Endodermal cell (in vitro differentiated cells): ENCODE results near the gene IL1RAPL2. TPM values are rescaled to one million over a fixed set of nuclear protein-coding genes. Genes with fewer than 3 reads are reported as not detected.
A peak's percentile ranks its signal among the peaks of the same experiment; 100 is the strongest.

Experiments
- DNase-seq: peaks from one replicate; pipeline ENCODE4 v3.0.0-alpha.2; 2017
- H3K27ac ChIP-seq: 2 replicates; pipeline ENCODE4 v1.5.1; 2013; ENCODE audit warnings: mild to moderate bottlenecking, low read depth, low read length, moderate library complexity
- H3K27me3 ChIP-seq: 2 replicates; pipeline ENCODE4 v1.6.1; 2013; ENCODE audit warnings: mild to moderate bottlenecking, low read length, moderate library complexity; ENCODE audit not compliant: insufficient read depth, control insufficient read depth, poor library complexity, severe bottlenecking
- H3K36me3 ChIP-seq: 2 replicates; pipeline ENCODE4 v1.7.0; 2013; ENCODE audit warnings: mild to moderate bottlenecking, low read length, moderate library complexity; ENCODE audit not compliant: control insufficient read depth, insufficient read depth
- H3K4me1 ChIP-seq: one replicate; pipeline ENCODE4 v1.7.0; 2013; ENCODE audit warnings: low read length; ENCODE audit not compliant: control insufficient read depth, insufficient read depth
- H3K4me3 ChIP-seq: 2 replicates; pipeline ENCODE4 v1.5.1; 2013; ENCODE audit warnings: mild to moderate bottlenecking, low read length, moderate library complexity
- H3K9ac ChIP-seq: 2 replicates; pipeline ENCODE4 v1.6.1; 2013; ENCODE audit warnings: mild to moderate bottlenecking, low read length, moderate library complexity; ENCODE audit not compliant: poor library complexity, severe bottlenecking; ENCODE audit errors: extremely low read depth
- H3K9me3 ChIP-seq: 2 replicates; pipeline ENCODE4 v1.6.1; 2013; ENCODE audit warnings: mild to moderate bottlenecking, low read length, moderate library complexity; ENCODE audit not compliant: control insufficient read depth
- H3K27ac Mint-ChIP-seq: 2 replicates; pipeline ENCODE4 v1.8.0; 2020; ENCODE audit warnings: mixed read lengths
- H3K27me3 Mint-ChIP-seq: 2 replicates; pipeline ENCODE4 v1.8.0; 2021; ENCODE audit warnings: mild to moderate bottlenecking, mixed read lengths; ENCODE audit not compliant: insufficient read depth
- H3K36me3 Mint-ChIP-seq: 2 replicates; pipeline ENCODE4 v1.8.0; 2020; ENCODE audit warnings: low read depth, mixed read lengths
- H3K4me1 Mint-ChIP-seq: 2 replicates; pipeline ENCODE4 v1.8.0; 2020; ENCODE audit warnings: mixed read lengths
- H3K4me3 Mint-ChIP-seq: 2 replicates; pipeline ENCODE4 v1.8.0; 2020; ENCODE audit warnings: mild to moderate bottlenecking, moderate library complexity, mixed read lengths
- H3K9me3 Mint-ChIP-seq: 2 replicates; pipeline ENCODE4 v1.8.0; 2020; ENCODE audit warnings: mild to moderate bottlenecking, mixed read lengths
- WGBS, 2 experiments: methylation state at CpG; one replicate each; pipeline versions ENCODE4 v1.1.5 to v1.1.7; 2013; ENCODE audit warnings: missing lambda C conversion rate in 2 of 2, mixed read lengths in 1 of 2; ENCODE audit not compliant: insufficient coverage in 1 of 2, insufficient read length in 1 of 2; 5-methylcytosine and 5-hydroxymethylcytosine counted together
- long read RNA-seq, 4 experiments: library from polyadenylated mRNA in 2 of 4; library from RNA in 1 of 4; library from capped mRNA in 1 of 4; stranded (forward) in 3 of 4; unstranded in 1 of 4; transcript quantifications; one replicate each; pipeline ENCODE4 v2.0.0, GENCODE V29; 2020 to 2021; ENCODE audit warnings: inconsistent platforms in 1 of 4
- polyA plus RNA-seq, 2 experiments: library from polyadenylated mRNA; stranded (reverse); fragments of 50-300 nt; gene quantifications; one replicate each; pipeline ENCODE4 v1.2.3, GENCODE V29; 2013
- total RNA-seq, 2 donors: library from RNA; stranded (reverse); fragmentation: NEBNext Ultra II Directional in 1 of 2; extraction: Animal tissue kit (Norgen Biotek cat#: 25700) in 1 of 2; gene quantifications; 2 replicates in 1 of 2; 3 replicates in 1 of 2; pipeline ENCODE4 v1.2.1, GENCODE V29; 2021
- TF ChIP-seq, protein P1 (sequence below): fragments of 200-600 bp; sonication (generic); conservative IDR thresholded peaks from 2 replicates; pipeline ENCODE4 v1.5.0; 2021; ENCODE audit warnings: antibody characterized with exemption, mild to moderate bottlenecking

IL1RAPL2 gene
- total RNA-seq: under 1 TPM in 1 of 2 donors, not detected in 1; 0.13 TPM
- not detected for polyA plus RNA-seq (2013, experiment 1 of 2)
- not detected for polyA plus RNA-seq (2013, experiment 2 of 2)
- long read RNA-seq, experiment 1: 0 reads
- long read RNA-seq, experiment 2, partial matches to known transcripts: 0 of 1 reads
- long read RNA-seq, experiment 2, other reads (novel, unspliced or antisense): 1 of 1 reads
- long read RNA-seq, experiment 3: 0 reads
- long read RNA-seq, experiment 4: 0 reads

DNA sequence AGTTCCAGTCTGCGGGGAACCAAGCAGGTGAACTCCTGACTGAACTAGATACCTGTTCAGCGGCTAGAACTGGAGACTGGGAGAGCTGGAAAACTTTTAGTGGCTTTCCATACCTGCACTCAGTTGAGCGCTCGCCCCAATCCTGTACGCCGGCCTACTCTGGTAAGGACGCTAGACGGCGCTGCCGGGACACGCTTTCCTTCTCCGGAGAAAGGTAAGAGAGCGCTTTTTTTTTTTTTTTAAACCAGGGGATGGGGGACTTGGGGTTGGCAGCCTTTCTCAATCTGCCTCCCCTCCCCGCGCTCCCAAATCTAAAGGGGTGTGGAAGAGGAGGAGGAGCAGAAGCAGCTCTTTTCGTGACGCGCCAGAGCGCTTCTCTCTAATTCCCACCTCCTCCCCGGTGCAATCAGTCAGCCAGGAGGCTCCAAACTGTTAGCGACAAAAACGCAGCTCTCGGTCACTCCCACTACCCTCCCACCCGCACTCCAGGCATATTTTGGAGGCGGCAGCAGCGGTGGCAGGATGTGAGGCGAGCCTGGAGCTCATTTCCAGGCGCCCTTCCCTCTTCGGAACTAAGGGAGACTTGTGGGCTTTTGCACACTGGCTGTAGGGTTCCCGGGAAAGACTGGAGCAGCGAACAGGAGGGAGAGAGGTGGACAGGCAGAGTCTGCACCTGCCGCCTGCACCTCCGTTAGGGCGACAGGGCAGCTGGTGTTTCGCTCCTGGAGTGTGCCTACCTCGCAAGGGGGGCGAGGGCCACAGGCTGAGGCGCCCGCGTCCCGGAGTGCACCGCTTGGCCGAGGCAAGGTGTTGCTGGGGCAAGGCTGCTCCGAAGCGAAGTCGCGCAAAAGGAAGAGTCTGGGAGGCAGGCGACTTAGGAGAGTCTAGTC, at the start of gene IL1RAPL2:
Gene IL1RAPL2, plus strand, starts transcription at position 409 of the 890 bp plus-strand sequence.
- WGBS, 2 experiments: 0 to 1% methylated on average over 5 to 40 of the region's 48 CpGs
- H3K27me3 Mint-ChIP-seq: peaks cover 71% of the 10 kb centered on the region
- TF ChIP-seq, protein P1, sequence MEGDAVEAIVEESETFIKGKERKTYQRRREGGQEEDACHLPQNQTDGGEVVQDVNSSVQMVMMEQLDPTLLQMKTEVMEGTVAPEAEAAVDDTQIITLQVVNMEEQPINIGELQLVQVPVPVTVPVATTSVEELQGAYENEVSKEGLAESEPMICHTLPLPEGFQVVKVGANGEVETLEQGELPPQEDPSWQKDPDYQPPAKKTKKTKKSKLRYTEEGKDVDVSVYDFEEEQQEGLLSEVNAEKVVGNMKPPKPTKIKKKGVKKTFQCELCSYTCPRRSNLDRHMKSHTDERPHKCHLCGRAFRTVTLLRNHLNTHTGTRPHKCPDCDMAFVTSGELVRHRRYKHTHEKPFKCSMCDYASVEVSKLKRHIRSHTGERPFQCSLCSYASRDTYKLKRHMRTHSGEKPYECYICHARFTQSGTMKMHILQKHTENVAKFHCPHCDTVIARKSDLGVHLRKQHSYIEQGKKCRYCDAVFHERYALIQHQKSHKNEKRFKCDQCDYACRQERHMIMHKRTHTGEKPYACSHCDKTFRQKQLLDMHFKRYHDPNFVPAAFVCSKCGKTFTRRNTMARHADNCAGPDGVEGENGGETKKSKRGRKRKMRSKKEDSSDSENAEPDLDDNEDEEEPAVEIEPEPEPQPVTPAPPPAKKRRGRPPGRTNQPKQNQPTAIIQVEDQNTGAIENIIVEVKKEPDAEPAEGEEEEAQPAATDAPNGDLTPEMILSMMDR: peak; percentile 80
- peak within 1 kb of the TSS; percentile 55 for H3K4me3 Mint-ChIP-seq
- no peaks in the 10 kb centered on the region for H3K4me1 Mint-ChIP-seq
- DNase-seq: peak; percentile 90
- Histone ChIP-seq H3K36me3 (no peaks in the 10 kb centered on the region), H3K9me3 (no peaks in the 10 kb centered on the region), H3K27ac (no peak within 1 kb of the TSS), H3K4me1 (no peaks in the 10 kb centered on the region), H3K9ac (no peak within 1 kb of the TSS), H3K27me3 (peaks cover 62% of the 10 kb centered on the region), H3K4me3 (peak within 1 kb of the TSS; percentile 76)
- peaks cover 64% of the 10 kb centered on the region for H3K9me3 Mint-ChIP-seq
- no peak within 1 kb of the TSS for H3K27ac Mint-ChIP-seq
- no peaks in the 10 kb centered on the region for H3K36me3 Mint-ChIP-seq

DNA sequence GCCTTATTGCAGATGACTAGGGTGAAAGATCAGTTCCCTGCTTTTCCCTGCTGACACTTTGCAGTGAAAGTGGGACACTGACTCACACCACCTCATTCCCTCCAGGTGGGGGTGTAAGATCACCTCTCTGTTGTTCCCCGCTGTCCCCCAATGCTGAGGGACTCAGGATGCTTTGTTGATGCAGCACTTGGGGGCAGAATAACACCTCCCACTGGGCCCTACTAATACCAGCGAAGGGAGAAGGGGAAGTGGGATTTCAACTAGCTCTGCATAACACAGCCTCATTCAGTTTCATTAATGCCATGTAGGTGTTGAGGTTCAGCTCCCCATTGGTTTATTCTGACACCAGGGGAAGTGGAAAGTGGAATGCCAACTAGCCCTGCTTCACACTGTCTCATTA, 43.6 kb upstream of the IL1RAPL2 start:
- Mint-ChIP-seq H3K4me1 (no peaks in the 10 kb centered on the region), H3K36me3 (no peaks in the 10 kb centered on the region), H3K9me3 (peaks cover 30% of the 10 kb centered on the region), H3K27me3 (no peaks in the 10 kb centered on the region), H3K4me3 (no peak overlapping the region), H3K27ac (no peak overlapping the region)
- Histone ChIP-seq H3K27ac (no peak overlapping the region), H3K36me3 (no peaks in the 10 kb centered on the region), H3K4me3 (no peak overlapping the region), H3K9me3 (no peaks in the 10 kb centered on the region), H3K4me1 (no peaks in the 10 kb centered on the region), H3K27me3 (no peaks in the 10 kb centered on the region), H3K9ac (no peak overlapping the region)
- TF ChIP-seq, protein P1: no peak
- peak; percentile 58 for DNase-seq
- WGBS, 2 experiments: no CpG with 5 or more reads among the region's 2 CpGs

DNA sequence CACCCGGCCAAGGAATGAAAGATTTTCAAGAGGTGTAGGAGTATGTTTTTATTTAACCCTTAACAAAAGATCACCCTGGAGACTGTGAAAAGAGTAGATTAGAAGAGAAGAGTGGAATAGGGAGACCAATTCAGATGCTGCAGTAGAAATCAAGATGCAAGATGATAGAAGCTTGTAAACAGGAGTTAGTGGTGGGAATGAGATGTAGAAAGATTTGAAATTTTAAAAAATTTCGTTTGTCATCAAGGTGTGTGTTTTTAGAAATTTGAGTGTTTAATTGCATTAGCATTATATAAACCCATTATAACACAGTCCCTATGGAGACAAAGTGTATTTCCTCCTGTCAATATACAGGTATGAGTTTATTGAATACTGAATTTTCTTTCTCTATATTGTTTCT, 42.1 kb upstream of the IL1RAPL2 start:
- H3K27me3 Mint-ChIP-seq: peaks cover under 1% of the 10 kb centered on the region
- WGBS, 2 experiments: no CpG with 5 or more reads among the region's 2 CpGs
- no peak overlapping the region for H3K27ac Mint-ChIP-seq
- H3K36me3 Mint-ChIP-seq: no peaks in the 10 kb centered on the region
- Histone ChIP-seq H3K36me3 (no peaks in the 10 kb centered on the region), H3K27me3 (no peaks in the 10 kb centered on the region), H3K9ac (no peak overlapping the region), H3K4me1 (no peaks in the 10 kb centered on the region), H3K27ac (no peak overlapping the region), H3K4me3 (no peak overlapping the region), H3K9me3 (no peaks in the 10 kb centered on the region)
- DNase-seq: no peak
- peaks cover 29% of the 10 kb centered on the region for H3K9me3 Mint-ChIP-seq
- TF ChIP-seq, protein P1: no peak
- no peak overlapping the region for H3K4me3 Mint-ChIP-seq
- no peaks in the 10 kb centered on the region for H3K4me1 Mint-ChIP-seq
